ENCODE results near the gene DMBX1. TPM values are rescaled to one million over a fixed set of nuclear protein-coding genes. Genes with fewer than 3 reads are reported as not detected.
A peak's percentile ranks its signal among the peaks of the same experiment; 100 is the strongest.

DMBX1 gene
- total RNA-seq, 4 donors from 2014 or later, result not detected

DNA sequence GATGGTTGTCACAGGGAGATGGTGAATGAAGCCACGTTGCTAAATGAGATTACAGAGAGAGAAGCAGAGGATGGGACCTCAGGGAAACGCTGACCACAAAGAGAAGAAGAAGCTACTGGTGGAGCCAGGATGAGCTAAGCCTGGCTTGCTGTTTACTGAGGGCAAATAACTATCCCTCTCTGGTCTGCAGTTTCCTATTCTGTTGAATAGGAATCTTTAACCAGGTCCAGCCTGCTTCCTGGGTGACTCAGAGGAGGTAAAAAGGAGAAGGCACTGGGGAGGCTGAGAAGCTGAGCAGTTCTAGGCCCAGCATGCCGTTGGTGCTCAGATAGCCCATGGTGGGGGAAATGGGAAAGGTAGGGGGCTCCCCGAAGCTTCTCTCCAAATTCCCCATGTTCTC is 29.6 kb downstream of the DMBX1 start:
- TF ChIP-seq POLR2A (IDR thresholded peaks at IDR 0.05), result no peak
- TF ChIP-seq, protein P1, sequence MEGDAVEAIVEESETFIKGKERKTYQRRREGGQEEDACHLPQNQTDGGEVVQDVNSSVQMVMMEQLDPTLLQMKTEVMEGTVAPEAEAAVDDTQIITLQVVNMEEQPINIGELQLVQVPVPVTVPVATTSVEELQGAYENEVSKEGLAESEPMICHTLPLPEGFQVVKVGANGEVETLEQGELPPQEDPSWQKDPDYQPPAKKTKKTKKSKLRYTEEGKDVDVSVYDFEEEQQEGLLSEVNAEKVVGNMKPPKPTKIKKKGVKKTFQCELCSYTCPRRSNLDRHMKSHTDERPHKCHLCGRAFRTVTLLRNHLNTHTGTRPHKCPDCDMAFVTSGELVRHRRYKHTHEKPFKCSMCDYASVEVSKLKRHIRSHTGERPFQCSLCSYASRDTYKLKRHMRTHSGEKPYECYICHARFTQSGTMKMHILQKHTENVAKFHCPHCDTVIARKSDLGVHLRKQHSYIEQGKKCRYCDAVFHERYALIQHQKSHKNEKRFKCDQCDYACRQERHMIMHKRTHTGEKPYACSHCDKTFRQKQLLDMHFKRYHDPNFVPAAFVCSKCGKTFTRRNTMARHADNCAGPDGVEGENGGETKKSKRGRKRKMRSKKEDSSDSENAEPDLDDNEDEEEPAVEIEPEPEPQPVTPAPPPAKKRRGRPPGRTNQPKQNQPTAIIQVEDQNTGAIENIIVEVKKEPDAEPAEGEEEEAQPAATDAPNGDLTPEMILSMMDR (IDR thresholded peaks at IDR 0.05), result no peak
- TF ChIP-seq EP300 (IDR thresholded peaks at IDR 0.05; ENCODE audit: low read depth), result no peak
- no peak for TF ChIP-seq POLR2AphosphoS5 (IDR thresholded peaks at IDR 0.05)
- no peak overlapping the region for H3K27ac ChIP-seq
- WGBS, 2 donors (ENCODE audit: low coverage in 1 of 2), result 72 to 77% methylated on average over 2 to 4 of the region's 4 CpGs
- peaks cover 7% of the 10 kb centered on the region for H3K27me3 ChIP-seq
- in situ Hi-C loops (cut with MboI; ENCODE audit: low pct_ligation_motif_present in 1 of 4, low pct_unique_long_range_greater_than_20kb in 1 of 4, low sequenced_read_pairs in 3 of 4), result no loop called here
- H3K9me3 ChIP-seq, result no peaks in the 10 kb centered on the region
- H3K4me1 ChIP-seq, result peaks cover 0 to 30% (median 11%) of the 10 kb centered on the region in 4 donors
- no peak overlapping the region for H3K4me3 ChIP-seq
- intact Hi-C loops (cut with DNase I; ENCODE audit: low total_unique reads), result no loop called here
- DNase-seq, result no peak
- no peaks in the 10 kb centered on the region for H3K36me3 ChIP-seq

DNA sequence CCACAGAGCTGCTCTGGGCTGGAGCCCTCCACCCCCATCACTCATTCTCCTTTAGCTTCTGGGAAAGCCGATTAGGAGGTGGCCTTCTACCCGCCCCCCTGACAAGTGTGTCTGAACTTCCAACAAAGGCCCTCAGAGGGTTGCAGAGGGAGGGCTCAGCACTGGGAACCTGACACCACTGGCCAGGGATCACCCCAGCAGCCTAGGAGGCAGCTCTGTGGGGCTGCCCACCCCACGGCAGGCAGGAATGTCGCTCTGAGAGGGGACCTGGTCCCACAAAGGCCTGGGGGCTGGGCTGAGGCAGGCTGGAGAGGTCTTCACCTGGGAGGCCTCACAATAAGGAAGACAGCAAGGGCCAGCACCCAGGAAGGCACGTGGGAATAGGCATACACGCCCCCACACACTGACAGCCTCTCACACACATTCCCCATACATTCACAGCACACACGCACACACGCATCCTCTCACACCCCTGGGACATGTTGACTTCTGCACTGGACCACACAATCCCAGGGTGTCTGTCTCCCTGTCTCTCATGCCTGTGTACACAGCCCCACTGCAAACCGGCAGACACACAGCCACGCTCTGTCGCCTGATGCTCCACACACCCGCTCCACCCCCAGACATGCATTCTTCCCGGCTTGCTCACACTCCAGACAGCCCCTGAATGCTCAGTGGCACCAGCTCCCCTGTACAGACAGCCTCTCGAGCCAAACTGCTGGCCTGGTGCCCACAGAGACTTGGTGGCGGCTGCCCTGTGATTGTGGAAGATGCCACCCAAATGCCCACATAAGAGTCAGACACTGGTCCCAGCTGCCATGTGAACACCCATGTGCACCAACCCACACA is 30.7 kb downstream of the DMBX1 start:
- intact Hi-C loops (cut with DNase I; ENCODE audit: low total_unique reads), result no loop called here
- DNase-seq, result no peak
- peaks cover 0 to 30% (median 11%) of the 10 kb centered on the region in 4 donors for H3K4me1 ChIP-seq
- 71% methylated on average over 15 of the region's 15 CpGs; no CpG with 5 or more reads in 1 of the 2 donors for WGBS, 2 donors (ENCODE audit: low coverage in 1 of 2)
- H3K27me3 ChIP-seq, result peaks cover 7% of the 10 kb centered on the region
- in situ Hi-C loops (cut with MboI; ENCODE audit: low pct_ligation_motif_present in 1 of 4, low pct_unique_long_range_greater_than_20kb in 1 of 4, low sequenced_read_pairs in 3 of 4), result loop anchor here in 2 of 4 donors (10.0 kb wide), 2 partner anchors 45 to 75 kb away; no protein-coding TSS in a partner anchor
- no peaks in the 10 kb centered on the region for H3K9me3 ChIP-seq
- no peak overlapping the region for H3K4me3 ChIP-seq
- no peaks in the 10 kb centered on the region for H3K36me3 ChIP-seq
- no peak overlapping the region for H3K27ac ChIP-seq
- TF ChIP-seq POLR2AphosphoS5 (IDR thresholded peaks at IDR 0.05) (no peak), EP300 (IDR thresholded peaks at IDR 0.05; ENCODE audit: low read depth) (no peak), POLR2A (IDR thresholded peaks at IDR 0.05) (no peak)
- TF ChIP-seq, protein P1 (IDR thresholded peaks at IDR 0.05), result no peak

DNA sequence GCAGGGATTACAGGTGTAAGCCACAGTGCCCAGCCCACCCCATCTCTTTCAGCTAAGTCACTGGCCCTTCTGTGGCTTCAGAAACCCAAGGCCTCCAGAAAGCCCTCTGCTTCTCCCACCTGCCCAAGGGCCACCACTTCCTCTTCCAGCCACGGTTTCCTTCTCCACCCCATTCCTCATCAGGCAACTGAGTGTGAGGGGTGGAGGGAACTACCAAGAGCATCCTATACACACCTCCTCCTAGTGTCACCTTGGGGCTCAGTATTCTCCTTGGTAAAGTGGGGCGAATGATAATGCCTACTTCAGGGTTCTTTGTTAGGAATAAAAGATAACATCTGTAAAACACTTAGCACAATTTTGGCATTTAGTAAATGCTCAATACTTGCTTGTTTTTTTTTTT is 31.8 kb downstream of the DMBX1 start:
- Histone ChIP-seq H3K27me3 (peaks cover 12% of the 10 kb centered on the region), H3K36me3 (no peaks in the 10 kb centered on the region), H3K27ac (no peak overlapping the region), H3K4me1 (peaks cover 0 to 28% (median 11%) of the 10 kb centered on the region in 4 donors), H3K4me3 (no peak overlapping the region), H3K9me3 (no peaks in the 10 kb centered on the region)
- in situ Hi-C loops (cut with MboI; ENCODE audit: low pct_ligation_motif_present in 1 of 4, low pct_unique_long_range_greater_than_20kb in 1 of 4, low sequenced_read_pairs in 3 of 4) (loop anchor here in 2 of 4 donors (10.0 kb wide), 2 partner anchors 47 to 77 kb away; no protein-coding TSS in a partner anchor), intact Hi-C loops (cut with DNase I; ENCODE audit: low total_unique reads) (no loop called here)
- no peak for DNase-seq
- TF ChIP-seq, protein P1 (IDR thresholded peaks at IDR 0.05), result no peak
- TF ChIP-seq POLR2A (IDR thresholded peaks at IDR 0.05) (no peak), EP300 (IDR thresholded peaks at IDR 0.05; ENCODE audit: low read depth) (no peak), POLR2AphosphoS5 (IDR thresholded peaks at IDR 0.05) (no peak)
- 71 to 83% methylated on average over 2 of the region's 2 CpGs for WGBS, 2 donors (ENCODE audit: low coverage in 1 of 2)

DNA sequence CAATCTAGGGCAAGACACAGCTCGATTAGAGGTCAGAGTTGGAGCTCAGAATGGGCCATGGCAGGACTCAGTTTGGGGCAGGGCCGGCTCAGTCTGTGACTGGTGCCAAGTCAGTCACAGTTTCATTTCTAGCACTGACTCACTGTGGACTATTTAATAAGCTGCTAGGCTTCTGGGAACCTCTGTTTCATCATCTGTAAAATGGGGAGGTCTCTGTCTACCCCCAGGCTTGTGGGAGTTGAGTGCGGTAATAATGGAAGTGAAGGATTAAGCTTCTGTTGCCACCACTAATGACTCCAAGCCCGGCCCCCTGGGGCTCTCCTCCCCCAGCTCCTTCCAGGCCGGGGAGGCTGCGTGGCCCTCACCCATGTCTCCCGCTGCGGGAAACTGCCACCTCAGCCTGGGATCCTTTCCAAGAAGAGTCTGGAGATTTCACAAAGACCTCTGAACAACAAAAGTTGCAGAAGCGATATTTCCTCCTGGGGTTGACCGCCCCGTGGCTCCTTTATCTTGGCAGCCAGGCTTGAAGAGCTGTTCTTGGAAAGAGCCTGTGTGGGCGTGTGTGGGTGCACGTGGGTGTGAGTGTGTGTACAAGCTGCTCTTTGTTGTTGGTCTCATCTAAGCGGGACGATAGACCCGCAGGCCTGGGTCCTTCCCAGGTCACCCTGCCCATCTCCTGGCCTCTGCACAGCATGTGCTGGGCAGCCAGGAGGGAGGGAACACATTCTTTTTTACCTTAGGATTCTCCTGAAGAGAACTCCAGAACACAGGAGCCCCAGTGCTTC is 32.7 kb downstream of the DMBX1 start:
- Histone ChIP-seq H3K9me3 (no peaks in the 10 kb centered on the region), H3K27me3 (peaks cover 17% of the 10 kb centered on the region), H3K4me1 (peaks cover 0 to 23% (median 9%) of the 10 kb centered on the region in 4 donors), H3K27ac (no peak overlapping the region), H3K36me3 (no peaks in the 10 kb centered on the region), H3K4me3 (no peak overlapping the region)
- peak; percentile 30 for DNase-seq
- in situ Hi-C loops (cut with MboI; ENCODE audit: low pct_ligation_motif_present in 1 of 4, low pct_unique_long_range_greater_than_20kb in 1 of 4, low sequenced_read_pairs in 3 of 4), result loop anchor here in 2 of 4 donors (10.0 kb wide), 2 partner anchors 48 to 78 kb away; no protein-coding TSS in a partner anchor
- intact Hi-C loops (cut with DNase I; ENCODE audit: low total_unique reads), result no loop called here
- 18% methylated on average over 16 of the region's 16 CpGs; no CpG with 5 or more reads in 1 of the 2 donors for WGBS, 2 donors (ENCODE audit: low coverage in 1 of 2)
- TF ChIP-seq, protein P1 (IDR thresholded peaks at IDR 0.05), result no peak
- TF ChIP-seq POLR2A (IDR thresholded peaks at IDR 0.05) (no peak), EP300 (IDR thresholded peaks at IDR 0.05; ENCODE audit: low read depth) (no peak), POLR2AphosphoS5 (IDR thresholded peaks at IDR 0.05) (no peak)
